GM12891 (cell line): ENCODE measurements around the gene MRPS10.

Experiments used
- DNase-seq: peaks from one replicate; pipeline ENCODE4 v3.0.0; 2011; ENCODE audit warnings: low spot score; ENCODE audit not compliant: insufficient read length
- FAIRE-seq: peaks from 2 replicates; lab custom pipeline; 2011; peaks lifted over from hg19 to GRCh38; lab: Jason Lieb, UNC
- PAX5 ChIP-seq: IDR thresholded peaks from 2 replicates; pipeline ENCODE4 v1.6.1; 2011; ENCODE audit warnings: low read length, moderate library complexity, mild to moderate bottlenecking; ENCODE audit not compliant: insufficient read depth, severe bottlenecking
- POLR2A ChIP-seq: IDR thresholded peaks from 2 replicates; pipeline ENCODE4 v1.6.1; 2011; ENCODE audit warnings: low read depth, low read length, control low read depth
- POLR2AphosphoS5 ChIP-seq: IDR thresholded peaks from 2 replicates; pipeline ENCODE4 v1.6.1; 2011; ENCODE audit warnings: low read depth, low read length, control low read depth
- POU2F2 ChIP-seq: IDR thresholded peaks from 2 replicates; pipeline ENCODE4 v1.6.1; 2011; ENCODE audit warnings: low read depth, mild to moderate bottlenecking, control low read depth, low read length, moderate library complexity
- SPI1 ChIP-seq: IDR thresholded peaks from 2 replicates; pipeline ENCODE4 v1.6.1; 2011; ENCODE audit warnings: low read depth, low read length, control low read depth
- TAF1 ChIP-seq: IDR thresholded peaks from 2 replicates; pipeline ENCODE4 v1.6.1; 2011; ENCODE audit warnings: low read depth, low read length, control low read depth

Gene MRPS10

GRCh38 chr6:42239333-42239732 lies 21.7 kb upstream of the MRPS10 start:
- FAIRE-seq (no peak), DNase-seq (no peak)
- no peak for TF ChIP-seq POLR2AphosphoS5
- no peak for TF ChIP-seq TAF1
- TF ChIP-seq SPI1, result no peak
- TF ChIP-seq POU2F2, result no peak
- TF ChIP-seq PAX5, result no peak
- TF ChIP-seq POLR2A, result no peak

DNA sequence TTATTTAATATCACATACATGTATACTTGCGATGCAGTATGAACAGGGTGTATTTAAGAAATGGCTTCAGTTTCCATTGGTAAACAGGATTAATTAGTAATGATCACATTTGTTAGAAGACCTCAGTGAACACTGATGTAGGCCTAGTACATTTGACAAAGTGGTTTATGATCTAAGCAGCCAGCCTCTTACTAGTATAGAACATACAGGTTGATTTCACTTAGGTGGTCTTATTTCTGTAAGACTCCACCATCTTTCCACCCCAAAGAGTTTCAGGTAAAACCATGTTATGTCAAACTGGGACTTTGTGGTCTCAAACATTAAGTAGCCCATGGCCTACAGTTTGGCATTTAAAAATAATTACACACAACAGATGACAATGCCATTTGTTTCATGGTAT lies 20.2 kb upstream of the MRPS10 start:
- DNase-seq, result no peak
- no peak for TF ChIP-seq POLR2AphosphoS5
- TF ChIP-seq PAX5, result no peak
- no peak for TF ChIP-seq POU2F2
- TF ChIP-seq TAF1, result no peak
- TF ChIP-seq POLR2A, result no peak
- TF ChIP-seq SPI1, result no peak
- no peak for FAIRE-seq

DNA sequence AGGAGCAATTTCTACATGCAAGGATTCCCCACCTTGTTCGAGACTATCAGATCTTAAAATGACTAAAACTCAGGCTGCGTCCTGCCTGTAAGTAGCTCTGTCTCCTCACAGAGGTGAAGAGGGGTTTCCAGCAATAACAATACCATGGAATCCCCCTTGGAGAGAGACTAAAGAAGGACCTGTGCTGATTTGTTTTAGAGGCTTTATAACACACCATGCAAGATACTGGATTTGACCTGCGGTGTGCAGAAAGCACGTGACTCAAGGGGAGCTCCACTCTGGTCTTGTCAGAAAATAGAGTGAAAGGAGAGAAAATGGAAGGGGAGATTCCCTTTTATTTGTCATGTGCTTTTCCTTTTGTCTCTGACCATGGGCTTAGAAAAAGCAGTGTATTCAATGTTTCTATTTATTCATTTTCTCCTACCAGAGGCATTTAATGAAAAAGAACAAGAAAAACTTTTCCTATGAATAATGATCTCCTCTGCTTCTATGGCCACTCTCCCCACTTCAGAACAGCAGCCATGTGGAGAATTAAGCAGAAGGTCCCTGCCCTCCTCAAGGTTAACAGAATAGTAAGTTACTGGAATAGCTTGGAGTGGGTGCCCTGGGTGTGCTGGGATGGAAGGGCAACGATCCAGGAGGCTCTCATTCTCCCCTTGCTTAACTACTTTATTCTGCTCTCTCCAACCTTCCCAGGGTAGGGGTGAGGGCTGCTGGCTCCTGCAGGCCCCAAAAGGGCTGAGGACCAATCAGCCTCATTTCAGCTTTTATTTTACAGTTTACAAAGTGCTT lies 19.2 kb upstream of the MRPS10 start:
- FAIRE-seq (no peak), DNase-seq (no peak)
- TF ChIP-seq POLR2AphosphoS5 (no peak), TAF1 (no peak), POLR2A (no peak), PAX5 (no peak), SPI1 (no peak), POU2F2 (no peak)

DNA sequence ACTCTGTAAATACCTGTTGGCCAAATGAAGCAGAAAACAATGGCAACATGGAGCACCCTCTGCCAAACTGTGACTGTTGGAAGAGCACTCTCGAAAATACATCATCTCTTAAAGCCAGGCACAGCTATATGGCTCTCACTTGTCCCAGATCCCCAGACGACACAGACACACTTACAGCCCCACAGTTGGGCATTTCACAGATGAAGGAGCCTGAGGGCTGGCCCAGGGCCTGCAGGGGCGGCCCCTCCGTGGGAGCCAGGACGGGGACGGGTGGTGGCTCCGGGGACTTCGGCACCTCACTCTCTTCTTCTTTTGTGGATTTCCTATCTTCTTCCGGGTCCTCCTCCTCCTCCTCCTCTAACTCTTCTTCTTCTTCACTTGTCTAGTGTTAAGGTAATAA lies 18.4 kb upstream of the MRPS10 start:
- DNase-seq (no peak), FAIRE-seq (no peak)
- TF ChIP-seq POU2F2, result no peak
- no peak for TF ChIP-seq TAF1
- TF ChIP-seq PAX5, result no peak
- TF ChIP-seq SPI1, result no peak
- no peak for TF ChIP-seq POLR2AphosphoS5
- TF ChIP-seq POLR2A, result no peak

- TF ChIP-seq POLR2AphosphoS5 (no peak), POLR2A (no peak), TAF1 (no peak), POU2F2 (no peak), SPI1 (no peak), PAX5 (no peak)
- FAIRE-seq, result no peak
- no peak for DNase-seq
These were observed 14.4 kb upstream of the MRPS10 start for GRCh38 chr6:42232035-42232434.

DNA sequence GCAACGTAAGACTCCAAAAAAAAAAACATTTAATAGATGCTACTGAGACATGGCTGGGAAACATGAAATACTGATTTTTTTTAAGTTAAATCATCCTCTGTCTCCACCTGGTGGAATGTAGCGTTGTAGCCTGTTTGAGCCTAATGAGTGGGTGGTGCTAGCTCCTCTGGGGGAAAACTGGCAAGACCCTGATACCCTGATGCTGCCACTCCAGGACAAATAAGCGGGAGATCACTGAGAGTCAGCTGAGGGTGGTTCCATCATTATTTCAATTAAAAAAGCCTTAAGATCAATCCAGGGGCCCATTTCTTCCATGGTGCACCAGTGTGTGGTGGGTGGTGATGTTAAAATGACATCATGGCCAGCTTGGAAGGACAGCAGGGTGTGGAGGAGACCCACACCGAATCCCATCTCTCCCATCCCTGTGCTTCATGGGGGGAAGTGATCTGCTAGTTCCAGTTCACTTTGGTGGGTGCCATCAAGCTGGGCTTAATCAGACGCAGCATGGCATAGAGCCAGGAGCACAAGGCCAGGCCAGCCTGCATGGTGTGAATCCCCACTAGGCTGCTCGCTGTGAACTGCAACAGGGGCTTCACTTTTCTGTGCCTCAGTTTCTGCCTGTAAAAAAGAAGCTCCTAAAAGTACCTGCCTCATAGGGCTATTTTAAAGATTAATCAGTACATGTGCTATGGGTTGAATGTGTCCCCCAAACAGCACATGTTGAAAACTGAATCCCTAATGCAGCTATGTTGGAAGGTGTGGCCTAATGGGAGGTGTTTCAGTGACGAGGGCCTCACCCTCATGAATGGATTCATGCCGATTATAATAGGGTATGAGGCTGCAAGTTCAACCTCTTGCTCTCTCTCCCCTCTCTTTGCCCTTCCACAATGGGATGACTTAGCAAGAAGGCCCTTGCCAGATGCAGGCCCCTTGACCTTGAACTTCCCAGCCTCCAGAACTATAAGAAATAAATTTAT lies 13.0 kb upstream of the MRPS10 start:
- TF ChIP-seq POLR2A (no peak), POU2F2 (no peak), SPI1 (no peak), POLR2AphosphoS5 (no peak), PAX5 (no peak), TAF1 (no peak)
- FAIRE-seq, result no peak
- DNase-seq, result no peak

- TF ChIP-seq TAF1, result no peak
- no peak for FAIRE-seq
- no peak for DNase-seq
These were observed 12.0 kb upstream of the MRPS10 start for GRCh38 chr6:42229506-42230119.

GRCh38 chr6:42228305-42228704 lies 10.6 kb upstream of the MRPS10 start:
- DNase-seq, result no peak
- no peak for TF ChIP-seq PAX5
- no peak for TF ChIP-seq SPI1
- no peak for TF ChIP-seq POLR2A
- TF ChIP-seq TAF1, result no peak
- no peak for TF ChIP-seq POLR2AphosphoS5
- no peak for TF ChIP-seq POU2F2
- FAIRE-seq, result no peak

DNA sequence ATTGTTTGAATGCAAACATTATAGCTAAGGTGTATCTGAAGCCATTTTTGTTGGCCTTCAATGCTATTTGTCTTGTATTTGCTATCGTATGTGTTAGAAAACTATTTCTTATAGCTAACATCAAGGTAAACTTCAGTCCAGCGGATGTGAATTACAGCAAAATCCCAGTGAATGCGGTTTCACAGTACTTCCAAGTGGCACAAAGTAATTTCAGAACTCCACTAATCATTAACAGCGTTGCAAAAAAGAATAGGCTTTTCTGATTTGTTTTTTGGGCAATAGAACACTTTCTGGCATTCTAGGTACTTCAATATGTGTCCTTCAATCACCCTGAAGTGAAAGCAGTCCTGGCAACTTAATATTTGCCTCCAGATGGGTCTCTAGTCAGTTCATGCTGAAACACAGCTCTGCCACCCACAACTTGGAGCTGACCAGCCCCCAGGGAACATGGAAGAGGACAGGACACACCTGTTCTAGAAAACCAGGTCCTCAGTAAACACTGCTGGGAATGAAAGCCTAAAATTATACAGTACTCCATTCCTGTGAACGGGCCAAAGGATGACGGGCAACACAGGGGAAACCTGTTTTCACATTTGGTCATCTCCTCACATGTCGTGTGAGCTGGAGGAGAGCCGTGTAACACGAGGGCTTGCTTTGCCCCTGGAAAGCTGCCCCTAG lies 9.7 kb upstream of the MRPS10 start:
- no peak for FAIRE-seq
- TF ChIP-seq SPI1 (no peak), POLR2AphosphoS5 (no peak), POU2F2 (no peak), TAF1 (no peak), PAX5 (no peak), POLR2A (no peak)
- DNase-seq, result no peak
